ENCODE measurements around the gene PCBD2. TPM values are rescaled to one million over a fixed set of nuclear protein-coding genes. Genes with fewer than 3 reads are reported as not detected.

Gene PCBD2
- total RNA-seq, 1 donor from 2014 or later = 15.9 TPM

DNA sequence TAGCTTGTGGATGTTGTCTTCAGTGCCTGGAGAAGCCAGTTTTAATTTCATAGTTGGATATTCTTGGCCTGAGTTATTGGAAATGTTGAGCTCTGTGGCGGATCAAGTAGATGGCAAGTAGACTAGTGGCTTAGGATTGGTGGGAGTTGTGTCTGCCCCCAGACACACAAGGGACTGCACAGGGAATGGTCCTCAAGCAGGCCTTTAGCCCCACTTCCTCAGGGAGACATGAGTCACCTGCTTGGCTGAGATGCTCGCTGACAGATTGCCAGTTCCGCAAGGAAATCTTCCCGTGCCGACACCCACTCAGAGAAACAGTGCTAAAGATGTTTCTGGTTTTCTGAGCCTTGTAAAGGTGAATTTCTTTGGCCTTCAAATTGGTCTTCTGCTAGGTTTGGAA, 44.0 kb downstream of the PCBD2 start:
- H3K36me3 Mint-ChIP-seq = peaks cover 6% of the 10 kb centered on the region
- H3K4me1 Mint-ChIP-seq = peaks cover 11% of the 10 kb centered on the region
- H3K4me3 Mint-ChIP-seq = no peak overlapping the region
- peaks cover 5% of the 10 kb centered on the region for H3K9me3 Mint-ChIP-seq
- TF ChIP-seq, protein P1, sequence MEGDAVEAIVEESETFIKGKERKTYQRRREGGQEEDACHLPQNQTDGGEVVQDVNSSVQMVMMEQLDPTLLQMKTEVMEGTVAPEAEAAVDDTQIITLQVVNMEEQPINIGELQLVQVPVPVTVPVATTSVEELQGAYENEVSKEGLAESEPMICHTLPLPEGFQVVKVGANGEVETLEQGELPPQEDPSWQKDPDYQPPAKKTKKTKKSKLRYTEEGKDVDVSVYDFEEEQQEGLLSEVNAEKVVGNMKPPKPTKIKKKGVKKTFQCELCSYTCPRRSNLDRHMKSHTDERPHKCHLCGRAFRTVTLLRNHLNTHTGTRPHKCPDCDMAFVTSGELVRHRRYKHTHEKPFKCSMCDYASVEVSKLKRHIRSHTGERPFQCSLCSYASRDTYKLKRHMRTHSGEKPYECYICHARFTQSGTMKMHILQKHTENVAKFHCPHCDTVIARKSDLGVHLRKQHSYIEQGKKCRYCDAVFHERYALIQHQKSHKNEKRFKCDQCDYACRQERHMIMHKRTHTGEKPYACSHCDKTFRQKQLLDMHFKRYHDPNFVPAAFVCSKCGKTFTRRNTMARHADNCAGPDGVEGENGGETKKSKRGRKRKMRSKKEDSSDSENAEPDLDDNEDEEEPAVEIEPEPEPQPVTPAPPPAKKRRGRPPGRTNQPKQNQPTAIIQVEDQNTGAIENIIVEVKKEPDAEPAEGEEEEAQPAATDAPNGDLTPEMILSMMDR (IDR thresholded peaks at IDR 0.05; ENCODE audit: unreplicated experiment) = no peak
- no peak for DNase-seq (ENCODE audit: low spot score in 2 of 2, unreplicated experiment in 2 of 2)
- H3K27ac Mint-ChIP-seq = no peak overlapping the region
- H3K27me3 Mint-ChIP-seq (ENCODE audit: low read depth) = no peaks in the 10 kb centered on the region

DNA sequence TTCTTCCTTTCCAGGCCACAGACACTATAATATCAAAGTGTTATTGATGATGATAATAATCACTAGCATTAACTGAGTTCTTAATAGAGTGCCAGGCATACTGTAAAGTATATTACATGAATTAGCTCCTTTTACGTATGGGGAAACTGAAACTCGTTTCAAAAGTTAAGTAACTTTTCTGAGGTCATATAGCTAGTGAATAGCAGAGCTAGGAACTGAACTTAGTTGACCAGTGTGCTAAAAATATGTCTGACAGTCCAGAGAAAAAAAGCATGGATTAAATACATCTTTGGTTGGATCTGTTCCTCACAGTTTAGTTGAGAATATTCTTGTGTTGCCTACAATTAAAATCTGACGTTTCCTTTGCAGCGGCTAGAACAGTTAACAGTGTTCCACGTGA, 44.4 kb downstream of the PCBD2 start:
- TF ChIP-seq, protein P1 (IDR thresholded peaks at IDR 0.05; ENCODE audit: unreplicated experiment) = no peak
- peaks cover 8% of the 10 kb centered on the region for H3K36me3 Mint-ChIP-seq
- H3K27me3 Mint-ChIP-seq (ENCODE audit: low read depth) = no peaks in the 10 kb centered on the region
- H3K27ac Mint-ChIP-seq = no peak overlapping the region
- H3K9me3 Mint-ChIP-seq = peaks cover 8% of the 10 kb centered on the region
- no peak for DNase-seq (ENCODE audit: low spot score in 2 of 2, unreplicated experiment in 2 of 2)
- H3K4me1 Mint-ChIP-seq = peaks cover 7% of the 10 kb centered on the region
- H3K4me3 Mint-ChIP-seq = no peak overlapping the region

DNA sequence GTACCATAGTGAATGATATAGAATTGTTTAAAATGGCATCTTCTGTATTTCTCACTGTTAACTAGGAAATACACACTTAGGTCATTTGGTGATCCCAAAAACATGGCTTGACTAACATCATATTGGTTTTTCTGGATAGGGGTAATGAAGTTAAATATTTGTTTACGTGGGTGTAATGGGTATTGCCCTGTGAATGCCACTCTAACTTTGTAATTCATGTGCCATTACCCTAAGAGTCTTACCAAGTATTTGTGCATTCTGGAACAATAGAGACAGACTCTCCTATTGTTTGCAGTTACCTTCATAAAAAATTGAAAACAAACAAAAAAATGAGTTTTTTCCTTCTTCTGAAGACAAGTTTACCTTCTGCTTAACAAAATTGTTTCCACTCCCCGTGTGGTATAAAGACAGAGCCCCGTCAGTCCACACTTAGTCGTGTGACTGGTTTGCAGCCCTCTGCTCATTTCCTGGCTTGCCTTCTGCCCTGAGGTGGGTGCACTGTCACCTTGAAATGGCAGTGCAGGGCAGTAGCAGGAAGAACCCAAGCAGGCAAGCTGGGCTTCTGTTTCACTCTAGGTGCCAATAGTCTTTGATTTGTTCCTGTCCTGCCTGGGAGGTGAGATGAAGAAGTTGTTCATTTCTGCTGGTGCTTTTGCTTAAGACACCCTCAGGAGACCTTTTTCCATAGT, 53.1 kb downstream of the PCBD2 start:
- TF ChIP-seq, protein P1 (IDR thresholded peaks at IDR 0.05; ENCODE audit: unreplicated experiment) = no peak
- no peak for DNase-seq (ENCODE audit: low spot score in 2 of 2, unreplicated experiment in 2 of 2)
- no peak overlapping the region for H3K4me3 Mint-ChIP-seq
- no peaks in the 10 kb centered on the region for H3K4me1 Mint-ChIP-seq
- no peak overlapping the region for H3K27ac Mint-ChIP-seq
- H3K9me3 Mint-ChIP-seq = peaks cover 12% of the 10 kb centered on the region
- no peaks in the 10 kb centered on the region for H3K27me3 Mint-ChIP-seq (ENCODE audit: low read depth)
- H3K36me3 Mint-ChIP-seq = peaks cover 15% of the 10 kb centered on the region

DNA sequence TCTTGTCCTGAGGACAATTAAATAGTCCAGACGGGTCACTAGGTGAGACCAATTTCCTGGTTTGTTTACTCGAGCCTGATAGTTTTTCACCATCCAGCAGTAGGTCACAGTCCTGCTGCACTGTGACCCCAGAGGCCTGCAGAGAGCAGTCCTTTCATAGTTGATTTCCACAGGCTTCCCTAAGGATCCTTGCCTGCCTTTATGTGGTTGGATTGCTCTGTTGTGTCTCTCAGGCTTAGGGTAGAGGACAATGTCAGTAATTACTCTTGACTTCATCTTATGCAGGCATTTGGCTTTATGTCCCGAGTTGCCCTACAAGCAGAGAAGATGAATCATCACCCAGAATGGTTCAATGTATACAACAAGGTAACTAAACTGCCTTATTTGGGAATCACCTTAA, 53.8 kb downstream of the PCBD2 start:
- DNase-seq (ENCODE audit: low spot score in 2 of 2, unreplicated experiment in 2 of 2) = no peak
- TF ChIP-seq, protein P1 (IDR thresholded peaks at IDR 0.05; ENCODE audit: unreplicated experiment) = no peak
- H3K27me3 Mint-ChIP-seq (ENCODE audit: low read depth) = no peaks in the 10 kb centered on the region
- no peak overlapping the region for H3K27ac Mint-ChIP-seq
- H3K4me1 Mint-ChIP-seq = no peaks in the 10 kb centered on the region
- H3K36me3 Mint-ChIP-seq = peaks cover 15% of the 10 kb centered on the region
- H3K4me3 Mint-ChIP-seq = no peak overlapping the region
- peaks cover 12% of the 10 kb centered on the region for H3K9me3 Mint-ChIP-seq

DNA sequence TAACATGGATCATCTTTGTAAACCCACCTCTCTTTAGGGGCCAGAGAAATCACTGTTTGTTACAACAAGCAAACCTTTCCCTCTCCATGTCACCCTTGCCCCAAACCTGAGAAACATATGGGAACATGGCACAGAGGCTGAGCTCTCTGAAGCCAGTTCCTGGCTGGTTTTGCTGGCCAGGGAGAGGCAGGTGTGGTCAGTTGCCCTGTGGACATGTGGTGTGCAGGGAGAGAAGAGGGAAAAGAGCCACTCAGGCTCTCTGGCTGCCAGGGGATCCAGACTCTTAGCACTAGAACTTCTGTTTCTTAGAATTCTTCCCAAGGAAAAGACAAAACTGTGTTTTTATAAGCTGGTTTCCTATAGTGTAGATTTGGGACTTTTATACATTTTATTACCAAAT, 58.2 kb downstream of the PCBD2 start:
- TF ChIP-seq, protein P1 (IDR thresholded peaks at IDR 0.05; ENCODE audit: unreplicated experiment) = no peak
- Mint-ChIP-seq H3K4me3 (no peak overlapping the region), H3K27ac (peak overlapping the region; percentile 61), H3K4me1 (peaks cover 7% of the 10 kb centered on the region), H3K27me3 (ENCODE audit: low read depth) (no peaks in the 10 kb centered on the region), H3K36me3 (peaks cover 9% of the 10 kb centered on the region), H3K9me3 (no peaks in the 10 kb centered on the region)
- no peak for DNase-seq (ENCODE audit: low spot score in 2 of 2, unreplicated experiment in 2 of 2)

All from mesothelial cell of epicardium (in vitro differentiated cells).